SK-N-SH (cell line): ENCODE data around the gene LAMC2. TPM values are rescaled to one million over a fixed set of nuclear protein-coding genes. Genes with fewer than 3 reads are reported as not detected.

Experiments used
- CTCF ChIA-PET: fragments of 300-600, 350-600 bp; formaldehyde crosslinking; extraction: SDS; loops from one replicate; lab custom pipeline; 2021; lab: Yijun Ruan, JAX
- POLR2A ChIA-PET: fragments of 350-600 bp; sonication (Branson Sonifier 250); formaldehyde crosslinking; extraction: SDS; loops from one replicate; lab custom pipeline; 2020; ENCODE audit warnings: antibody characterized with exemption, inconsistent platforms; lab: Yijun Ruan, JAX
- DNase-seq: peaks from one replicate; pipeline ENCODE4 v3.0.0; 2012
- H2AFZ ChIP-seq: fragments of 200-600 bp; sonication (generic); 2 replicates; pipeline ENCODE4 v1.8.1; 2016; ENCODE audit warnings: antibody characterized with exemption, mild to moderate bottlenecking, low read depth
- H3F3A ChIP-seq: fragments of 200-600 bp; sonication (generic); replicated peaks from 2 replicates; pipeline ENCODE3; 2016; ENCODE audit warnings: antibody characterized with exemption, mild to moderate bottlenecking; ENCODE audit not compliant: insufficient read depth
- H3K27ac ChIP-seq, 2 experiments: fragments of 200-500 bp in 1 of 2; fragments of 200-600 bp in 1 of 2; sonication (Bioruptor generic) in 1 of 2; sonication (generic), shearing (Covaris generic) in 1 of 2; 2 replicates each; pipeline versions ENCODE4 v1.5.1 to v1.6.1; 2014 to 2016; ENCODE audit warnings: low read depth in 2 of 2, inconsistent platforms in 1 of 2, low read length in 1 of 2, mild to moderate bottlenecking in 1 of 2, mixed read lengths in 1 of 2
- H3K27me3 ChIP-seq: fragments of 200-600 bp; sonication (generic), shearing (Covaris generic); 2 replicates; pipeline ENCODE4 v1.6.1; 2016; ENCODE audit warnings: mixed run types; ENCODE audit not compliant: insufficient read depth
- H3K36me3 ChIP-seq, 2 experiments: fragments of 200-500 bp in 1 of 2; fragments of 200-600 bp in 1 of 2; sonication (Bioruptor generic) in 1 of 2; sonication (generic) in 1 of 2; replicated peaks in 1 of 2; 2 replicates each; pipeline versions ENCODE3 to v1.5.1; 2014 to 2016; ENCODE audit warnings: low read length in 1 of 2, mild to moderate bottlenecking in 1 of 2; ENCODE audit not compliant: insufficient read depth in 2 of 2, control insufficient read depth in 1 of 2
- H3K4me1 ChIP-seq, 2 experiments: fragments of 200-500 bp in 1 of 2; fragments of 200-600 bp in 1 of 2; sonication (Bioruptor generic) in 1 of 2; sonication (generic), shearing (Covaris generic) in 1 of 2; 2 replicates each; pipeline versions ENCODE4 v1.5.1 to v1.6.1; 2014 to 2016; ENCODE audit warnings: low read depth in 1 of 2, low read length in 1 of 2, mixed run types in 1 of 2; ENCODE audit not compliant: insufficient read depth in 2 of 2, control insufficient read depth in 1 of 2
- H3K4me2 ChIP-seq: fragments of 200-600 bp; sonication (generic), shearing (Covaris generic); 2 replicates; pipeline ENCODE4 v1.6.1; 2017; ENCODE audit warnings: mixed run types
- H3K4me3 ChIP-seq, 2 experiments: fragments of 200-500 bp in 1 of 2; fragments of 200-600 bp in 1 of 2; sonication (Bioruptor generic) in 1 of 2; sonication (generic), shearing (Covaris generic) in 1 of 2; 2 replicates each; pipeline versions ENCODE4 v1.5.1 to v1.8.1; 2014 to 2016; ENCODE audit warnings: low read depth in 2 of 2, inconsistent platforms in 1 of 2, low read length in 1 of 2, mild to moderate bottlenecking in 1 of 2, mixed read lengths in 1 of 2, moderate library complexity in 1 of 2
- H3K79me2 ChIP-seq: fragments of 200-600 bp; sonication (generic); 2 replicates; pipeline ENCODE4 v1.8.1; 2017; ENCODE audit warnings: mild to moderate bottlenecking; ENCODE audit not compliant: insufficient read depth
- H3K9ac ChIP-seq: fragments of 200-600 bp; sonication (generic); 2 replicates; pipeline ENCODE4 v1.6.1; 2017; ENCODE audit warnings: mixed run types
- H3K9me2 ChIP-seq: fragments of 200-600 bp; sonication (generic); 2 replicates; pipeline ENCODE4 v1.6.1; 2017; ENCODE audit warnings: mixed run types
- H3K9me3 ChIP-seq: fragments of 200-600 bp; sonication (generic); 2 replicates; pipeline ENCODE4 v1.6.1; 2017; ENCODE audit warnings: mixed run types, mild to moderate bottlenecking, moderate library complexity
- H4K20me1 ChIP-seq: fragments of 200-600 bp; sonication (generic); 2 replicates; pipeline ENCODE4 v1.6.1; 2017; ENCODE audit warnings: mild to moderate bottlenecking, mixed run types; ENCODE audit not compliant: insufficient read depth
- GABPA ChIP-seq: IDR thresholded peaks from 2 replicates; pipeline ENCODE4 v1.4.0; 2012; ENCODE audit warnings: low read depth, mild to moderate bottlenecking
- GATA2 ChIP-seq: sonication (generic); formaldehyde crosslinking; IDR thresholded peaks from 2 replicates; pipeline ENCODE4 v1.5.0; 2020; ENCODE audit warnings: mild to moderate bottlenecking, missing genetic modification reagents
- MXI1 ChIP-seq: IDR thresholded peaks from 2 replicates; pipeline ENCODE4 v1.6.1; 2012; ENCODE audit warnings: mild to moderate bottlenecking, low read depth, low read length, improper control_type of control experiment
- NFIC ChIP-seq: IDR thresholded peaks from 2 replicates; pipeline ENCODE4 v1.4.0; 2012; ENCODE audit warnings: borderline replicate concordance
- NRF1 ChIP-seq: IDR thresholded peaks from 2 replicates; pipeline ENCODE4 v1.6.1; 2012; ENCODE audit warnings: low read depth, mild to moderate bottlenecking, low read length
- POLR2AphosphoS5 ChIP-seq: IDR thresholded peaks from 2 replicates; pipeline ENCODE4 v1.6.1; 2012; ENCODE audit warnings: low read depth, low read length
- SMC3 ChIP-seq: IDR thresholded peaks from 2 replicates; pipeline ENCODE4 v1.6.1; 2012; ENCODE audit warnings: low read depth, low read length, improper control_type of control experiment
- TCF12 ChIP-seq: IDR thresholded peaks from 2 replicates; pipeline ENCODE4 v1.4.0; 2012
- TEAD4 ChIP-seq: IDR thresholded peaks from 2 replicates; pipeline ENCODE4 v1.4.0; 2012; ENCODE audit warnings: mild to moderate bottlenecking, borderline replicate concordance; ENCODE audit not compliant: insufficient read depth
- USF1 ChIP-seq: IDR thresholded peaks from 2 replicates; pipeline ENCODE4 v1.4.0; 2012; ENCODE audit warnings: low read depth, borderline replicate concordance
- YY1 ChIP-seq: IDR thresholded peaks from 2 replicates; pipeline ENCODE4 v1.4.0; 2012; ENCODE audit warnings: low read depth, mild to moderate bottlenecking
- WGBS: methylation state at CpG from one replicate; pipeline ENCODE4 v1.1.6; 2017; ENCODE audit warnings: low lambda C conversion rate; 5-methylcytosine and 5-hydroxymethylcytosine counted together
- polyA plus RNA-seq, 3 experiments: library from polyadenylated mRNA; depleted of rRNA; stranded (reverse); fragments of >200 nt; gene quantifications; 2 replicates each; pipeline ENCODE4 v1.2.3, GENCODE V29; 2012
- TF ChIP-seq, protein P1 (sequence below): IDR thresholded peaks from 2 replicates; pipeline ENCODE4 v1.4.0; 2012; ENCODE audit warnings: low read depth
- TF ChIP-seq, protein P2 (sequence below): IDR thresholded peaks from 2 replicates; pipeline ENCODE4; 2012

The LAMC2 gene
- polyA plus RNA-seq, 1 of the 3 experiments (the other 2 are of a cell fraction), result 0.15 TPM

DNA sequence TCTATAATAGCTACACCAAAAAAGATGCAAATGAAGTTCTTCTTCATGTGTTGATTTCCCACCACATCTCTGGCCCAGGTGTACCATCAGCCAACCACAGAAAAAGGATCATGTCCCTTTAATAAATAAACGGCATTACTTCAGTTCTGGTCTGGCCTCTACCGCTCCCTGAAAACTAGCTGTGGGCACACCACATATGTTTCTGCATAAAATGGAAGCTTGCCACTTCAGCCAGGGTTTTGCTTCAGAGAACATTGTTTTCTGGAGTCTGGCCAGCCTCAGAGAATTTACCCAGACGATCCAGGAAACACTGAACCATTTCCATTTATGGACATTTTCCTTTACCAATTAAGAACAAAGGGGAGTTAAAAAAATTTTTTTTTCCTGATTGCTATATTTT is 5.8 kb upstream of the LAMC2 start:
- CTCF ChIA-PET, result interaction anchor here (1.2 kb wide), 1 partner anchor 13 kb away, joined by 4 read pairs; no protein-coding TSS in a partner anchor
- Histone ChIP-seq H3F3A (no peaks in the 10 kb centered on the region), H3K9me2 (no peaks in the 10 kb centered on the region), H3K4me2 (peak overlapping the region; percentile 31), H3K9ac (peak overlapping the region; percentile 3; the same call in 1 of the 2 replicates), H3K4me1 (peaks cover 5 to 11% of the 10 kb centered on the region in 2 experiments; a peak in 3 of 4 replicates), H3K79me2 (no peaks in the 10 kb centered on the region), H3K4me3 (no peak overlapping the region), H3K27ac (peak overlapping the region; percentile 73 to 79; a peak in 3 of 4 replicates), H3K36me3 (no peaks in the 10 kb centered on the region), H3K27me3 (no peaks in the 10 kb centered on the region), H4K20me1 (no peaks in the 10 kb centered on the region), H2AFZ (peak overlapping the region; percentile 75; the same call in 1 of the 2 replicates)
- DNase-seq, result peak; percentile 54
- WGBS, result 0% methylated on average over 3 of the region's 3 CpGs
- TF ChIP-seq USF1 (no peak), TCF12 (peak; percentile 40; the same call in 1 of the 2 replicates), NRF1 (no peak), MXI1 (no peak), NFIC (peak; percentile 49; the same call in 1 of the 2 replicates), YY1 (peak; percentile 44; the same call in 1 of the 2 replicates)
- TF ChIP-seq, protein P1, sequence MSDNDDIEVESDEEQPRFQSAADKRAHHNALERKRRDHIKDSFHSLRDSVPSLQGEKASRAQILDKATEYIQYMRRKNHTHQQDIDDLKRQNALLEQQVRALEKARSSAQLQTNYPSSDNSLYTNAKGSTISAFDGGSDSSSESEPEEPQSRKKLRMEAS, result 0 out of 2 replicates have a peak, but pooled peaks have one; percentile 17
- TF ChIP-seq, all 33 proteins: peak for 4
- POLR2A ChIA-PET, result no interaction called here
- H3K9me3 ChIP-seq, result no peaks in the 10 kb centered on the region

GRCh38 chr1:183180634-183181056 is 5.4 kb upstream of the LAMC2 start:
- Histone ChIP-seq H2AFZ (peak overlapping the region; percentile 75), H3K4me1 (peaks cover 5 to 11% of the 10 kb centered on the region in 2 experiments; a peak in 3 of 4 replicates), H3K9me2 (no peaks in the 10 kb centered on the region), H3K9me3 (no peaks in the 10 kb centered on the region), H3K27ac (peak overlapping the region; percentile 73 to 79), H3K79me2 (no peaks in the 10 kb centered on the region), H3K27me3 (no peaks in the 10 kb centered on the region), H3F3A (no peaks in the 10 kb centered on the region), H4K20me1 (no peaks in the 10 kb centered on the region), H3K4me2 (peak overlapping the region; percentile 31), H3K36me3 (no peaks in the 10 kb centered on the region), H3K4me3 (no peak overlapping the region), H3K9ac (peak overlapping the region; percentile 3; the same call in 1 of the 2 replicates)
- CTCF ChIA-PET, result interaction anchor here (1.2 kb wide), 1 partner anchor 13 kb away, joined by 4 read pairs; no protein-coding TSS in a partner anchor
- peak; percentile 20 for DNase-seq
- POLR2A ChIA-PET, result no interaction called here
- 47% methylated on average over 3 of the region's 3 CpGs for WGBS
- no peak for TF ChIP-seq SMC3
- TF ChIP-seq, protein P2, sequence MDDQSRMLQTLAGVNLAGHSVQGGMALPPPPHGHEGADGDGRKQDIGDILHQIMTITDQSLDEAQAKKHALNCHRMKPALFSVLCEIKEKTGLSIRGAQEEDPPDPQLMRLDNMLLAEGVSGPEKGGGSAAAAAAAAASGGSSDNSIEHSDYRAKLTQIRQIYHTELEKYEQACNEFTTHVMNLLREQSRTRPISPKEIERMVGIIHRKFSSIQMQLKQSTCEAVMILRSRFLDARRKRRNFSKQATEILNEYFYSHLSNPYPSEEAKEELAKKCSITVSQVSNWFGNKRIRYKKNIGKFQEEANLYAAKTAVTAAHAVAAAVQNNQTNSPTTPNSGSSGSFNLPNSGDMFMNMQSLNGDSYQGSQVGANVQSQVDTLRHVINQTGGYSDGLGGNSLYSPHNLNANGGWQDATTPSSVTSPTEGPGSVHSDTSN, result peak; percentile 4; the same call in 1 of the 2 replicates

DNA sequence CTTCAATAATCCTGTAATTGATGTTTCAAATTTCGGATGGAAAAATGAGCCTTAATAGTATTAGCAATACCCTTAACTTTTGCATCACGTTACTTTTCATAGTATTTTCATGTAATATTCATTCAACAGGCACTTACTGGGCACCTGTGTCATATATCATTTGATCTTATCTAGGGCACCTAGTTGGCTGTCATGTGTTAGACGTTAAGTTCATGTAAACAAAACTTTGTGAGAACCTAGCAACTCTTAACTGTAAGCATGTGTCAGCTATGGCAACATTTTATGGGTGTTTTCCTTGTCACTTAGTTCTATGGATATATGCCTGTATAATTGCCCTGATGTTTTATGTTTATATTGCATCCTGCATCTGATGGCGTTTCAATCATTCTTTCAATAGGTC is 777 bp downstream of the LAMC2 start:
- H3K4me1 ChIP-seq, result no peaks in the 10 kb centered on the region
- no peaks in the 10 kb centered on the region for H3K9me3 ChIP-seq
- no peak for DNase-seq
- H3K27ac ChIP-seq, result no peak overlapping the region
- H3K9ac ChIP-seq, result no peak overlapping the region
- TF ChIP-seq GATA2 (CRISPR knock-in tag), result no peak
- TF ChIP-seq SMC3, result no peak
- TF ChIP-seq TEAD4, result no peak
- TF ChIP-seq GABPA, result no peak
- no peak for TF ChIP-seq POLR2AphosphoS5
- H4K20me1 ChIP-seq, result no peaks in the 10 kb centered on the region
- 71% methylated on average over 4 of the region's 4 CpGs for WGBS
- no peaks in the 10 kb centered on the region for H3F3A ChIP-seq
- POLR2A ChIA-PET, result no interaction called here
- H2AFZ ChIP-seq, result no peak overlapping the region
- no peak overlapping the region for H3K4me3 ChIP-seq
- H3K79me2 ChIP-seq, result no peaks in the 10 kb centered on the region
- H3K9me2 ChIP-seq, result no peaks in the 10 kb centered on the region
- no peaks in the 10 kb centered on the region for H3K36me3 ChIP-seq
- CTCF ChIA-PET, result no interaction called here
- H3K4me2 ChIP-seq, result no peak overlapping the region
- H3K27me3 ChIP-seq, result no peaks in the 10 kb centered on the region
